Adrenal gland (tissue), 12 donors: ENCODE data around the gene SSR2. TPM values are rescaled to one million over a fixed set of nuclear protein-coding genes. Genes with fewer than 3 reads are reported as not detected.
A peak's percentile ranks its signal among the peaks of the same experiment; 100 is the strongest.

Source experiments
- DNase-seq, 7 donors: peaks; one replicate each; pipeline ENCODE4 v3.0.0-alpha.2; 2019 to 2020
- H3K27ac ChIP-seq, 5 donors: fragments of 200-600 bp; sonication (generic) in 4 of 5; 1 replicate in 3 of 5; 2 replicates in 2 of 5; pipeline versions ENCODE4 v1.5.1 to v1.8.0; 2016 to 2020; ENCODE audit warnings: mild to moderate bottlenecking in 1 of 5
- H3K27me3 ChIP-seq: fragments of 200-600 bp; 2 replicates; pipeline ENCODE4 v1.8.0; 2021
- H3K36me3 ChIP-seq, 2 donors: fragments of 200-600 bp; replicated peaks in 1 of 2; 1 replicate in 1 of 2; 2 replicates in 1 of 2; pipeline versions ENCODE4 v1.5.1 to v1.8.0; 2018 to 2022
- H3K4me1 ChIP-seq, 2 donors: fragments of 200-600 bp; replicated peaks in 1 of 2; 1 replicate in 1 of 2; 2 replicates in 1 of 2; pipeline versions ENCODE4 v1.5.1 to v1.8.0; 2018 to 2021
- H3K4me3 ChIP-seq, 4 donors: fragments of 200-600 bp; sonication (generic) in 3 of 4; one replicate each; pipeline ENCODE4 v1.5.1; 2016 to 2018
- H3K9me3 ChIP-seq, 3 donors: fragments of 200-600 bp; sonication (generic) in 1 of 3; replicated peaks in 1 of 3; 1 replicate in 2 of 3; 2 replicates in 1 of 3; pipeline versions ENCODE4 v1.5.1 to v1.8.0; 2016 to 2021
- CTCF ChIP-seq, 6 experiments: fragments of 450-650 bp in 4 of 6; fragments of 200-600 bp in 2 of 6; sonication (generic) in 1 of 6; IDR thresholded peaks; 1 replicate in 5 of 6; 2 replicates in 1 of 6; pipeline versions ENCODE4 v1.5.1 to v1.8.0; 2016 to 2021; ENCODE audit warnings: antibody characterized with exemption in 6 of 6, mild to moderate bottlenecking in 2 of 6, moderate library complexity in 1 of 6
- POLR2A ChIP-seq, 2 donors: fragments of 450-650 bp; IDR thresholded peaks; one replicate each; pipeline ENCODE4 v1.6.1; 2017; ENCODE audit warnings: antibody characterized with exemption in 2 of 2, mild to moderate bottlenecking in 2 of 2, moderate library complexity in 1 of 2
- WGBS, 4 donors: extraction: QIAGEN DNeasy Blood & Tissue Kit in 2 of 4; methylation state at CpG; one replicate each; pipeline versions ENCODE4 v1.1.5 to v1.1.7; 2013 to 2017; 5-methylcytosine and 5-hydroxymethylcytosine counted together
- intact Hi-C, 2 donors: fragments of 100-400 bp; cut with DNase I; formaldehyde crosslinking; loops; one replicate each; pipeline versions ENCODE4 v1.14.1 to v1.15.0; 2022 to 2023
- polyA plus RNA-seq, 3 donors: library from polyadenylated mRNA; stranded (reverse); fragments of 200-250 nt in 2 of 3; fragments of 350-450 nt in 1 of 3; fragmentation: Illumina TruSeq in 1 of 3; extraction: RNeasy Lipid Tissue Mini Kit (QIAGEN cat#74804) in 1 of 3; gene quantifications; one replicate each; pipeline ENCODE4 v1.2.3, GENCODE V29; 2013 to 2014
- total RNA-seq, 9 donors: library from RNA; depleted of rRNA in 4 of 9; stranded (reverse); fragments of >200 nt in 4 of 9; fragments of 120-200 nt in 1 of 9; fragmentation: NEBNext Ultra II Directional in 1 of 9; extraction: Animal tissue kit (Norgen Biotek cat#: 25700) in 1 of 9; gene quantifications; one replicate each; pipeline versions ENCODE4 v1.1.0 to v1.2.4, GENCODE V29; 2013 to 2023
- donor health status: healthy with polysubstance abuse.
- donor health status: Bipolar disorder and iron deficiency.
- donor health status: DM: yes; HTN: yes; CAD: no.
- donor health status: DM: no; HTN: no; CAD: no.
- donor health status: DM: no; HTN: no; CAD: no.
- donor health status: DM: yes; HTN: yes; CAD: no.

SSR2 gene
- total and polyA plus RNA-seq, 12 donors = 164 to 724 (median 354) TPM

GRCh38 chr1:156019946-156020292 is 832 bp downstream of the SSR2 start:
- H3K36me3 ChIP-seq = peaks cover 0 to 37% of the 10 kb centered on the region in 2 donors
- peaks cover 16 to 28% of the 10 kb centered on the region in 2 donors for H3K4me1 ChIP-seq
- TF ChIP-seq POLR2A (IDR thresholded peaks at IDR 0.05) (no peak), CTCF (IDR thresholded peaks at IDR 0.05) (no peak)
- H3K27ac ChIP-seq = peak overlapping the region; percentile 35 to 91 (median 88)
- intact Hi-C loops = no loop called here
- WGBS, 4 donors = 26 to 42% (median 31%) methylated on average over 8 of the region's 8 CpGs
- peak overlapping the region in 2 of 4 donors; percentile 60 to 89 for H3K4me3 ChIP-seq
- DNase-seq = peak in 1 of 7 donors; percentile 35
- H3K9me3 ChIP-seq = no peaks in the 10 kb centered on the region
- H3K27me3 ChIP-seq = no peaks in the 10 kb centered on the region

DNA sequence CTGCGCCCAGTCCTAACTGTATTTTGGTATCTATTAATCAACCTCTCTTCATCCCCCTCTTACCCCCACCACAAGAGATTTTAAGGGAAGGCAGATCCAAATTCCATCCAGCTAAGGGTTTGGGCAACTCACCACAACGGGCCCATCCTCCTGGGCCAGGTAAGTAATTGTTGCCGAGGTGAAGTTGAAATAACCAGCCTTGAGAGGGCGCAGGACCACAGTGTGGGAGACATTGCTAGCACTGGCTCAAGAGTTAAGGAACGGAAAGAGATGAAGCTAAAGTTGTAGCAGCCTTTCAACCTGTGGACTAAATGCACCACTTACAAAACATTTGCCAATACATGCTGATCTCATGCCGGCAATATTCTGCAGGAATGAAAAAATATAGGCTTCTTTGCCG is 5.9 kb downstream of the SSR2 start:
- Histone ChIP-seq H3K36me3 (peaks cover 0 to 87% of the 10 kb centered on the region in 2 donors), H3K4me3 (no peak overlapping the region), H3K27me3 (no peaks in the 10 kb centered on the region), H3K27ac (no peak overlapping the region), H3K9me3 (no peaks in the 10 kb centered on the region), H3K4me1 (peaks cover 13 to 20% of the 10 kb centered on the region in 2 donors)
- DNase-seq = no peak
- intact Hi-C loops = loop anchor here in 1 of 2 donors (5.0 kb wide), 1 partner anchor 42 kb away; no protein-coding TSS in a partner anchor
- WGBS, 4 donors = 89 to 95% (median 91%) methylated on average over 7 of the region's 7 CpGs
- no peak for TF ChIP-seq CTCF (IDR thresholded peaks at IDR 0.05)
- no peak for TF ChIP-seq POLR2A (IDR thresholded peaks at IDR 0.05)

DNA sequence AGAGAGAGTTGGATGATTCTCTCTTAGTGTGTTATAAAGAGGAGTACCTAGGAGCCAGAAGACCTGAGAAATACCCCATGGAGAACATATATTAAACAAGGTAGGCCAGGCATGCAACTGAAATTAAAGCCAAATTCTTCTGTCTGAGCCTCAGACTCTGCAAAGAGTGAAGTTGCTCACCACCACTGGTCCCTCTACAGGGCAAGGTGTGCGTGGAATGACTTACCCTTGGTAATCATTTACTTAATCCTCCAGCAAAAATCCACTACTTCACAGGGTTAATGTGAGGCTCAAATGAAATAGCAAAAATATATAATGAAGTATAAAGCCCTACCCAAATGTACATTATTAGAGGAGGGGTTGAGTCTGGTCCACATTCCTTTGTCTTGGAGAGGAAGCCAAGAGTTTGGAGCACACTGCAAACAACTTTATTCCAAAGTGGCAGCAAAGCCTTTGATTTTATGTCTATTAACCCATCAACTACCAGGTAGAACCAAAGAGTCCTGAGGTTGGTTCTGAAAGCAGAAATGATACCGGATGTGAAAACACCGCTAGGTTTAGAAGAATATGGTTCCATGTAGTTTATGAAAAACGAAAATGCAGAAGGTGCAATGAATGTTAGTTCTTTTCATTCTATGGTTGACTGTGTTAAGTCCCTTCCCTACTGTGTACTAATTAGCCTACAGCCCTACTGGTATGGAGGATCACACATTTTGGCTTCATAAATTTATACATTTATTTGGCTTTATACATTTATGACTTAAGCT is 8.5 kb downstream of the SSR2 start:
- Histone ChIP-seq H3K9me3 (no peaks in the 10 kb centered on the region), H3K4me1 (peaks cover 0 to 5% of the 10 kb centered on the region in 2 donors), H3K27ac (no peak overlapping the region), H3K27me3 (no peaks in the 10 kb centered on the region), H3K36me3 (peaks cover 0 to 88% of the 10 kb centered on the region in 2 donors), H3K4me3 (no peak overlapping the region)
- intact Hi-C loops = loop anchor here in 1 of 2 donors (5.0 kb wide), 1 partner anchor 45 kb away; no protein-coding TSS in a partner anchor
- WGBS, 4 donors = 84 to 92% (median 88%) methylated on average over 4 of the region's 4 CpGs
- TF ChIP-seq CTCF (IDR thresholded peaks at IDR 0.05) (no peak), POLR2A (IDR thresholded peaks at IDR 0.05) (no peak)
- DNase-seq = no peak

DNA sequence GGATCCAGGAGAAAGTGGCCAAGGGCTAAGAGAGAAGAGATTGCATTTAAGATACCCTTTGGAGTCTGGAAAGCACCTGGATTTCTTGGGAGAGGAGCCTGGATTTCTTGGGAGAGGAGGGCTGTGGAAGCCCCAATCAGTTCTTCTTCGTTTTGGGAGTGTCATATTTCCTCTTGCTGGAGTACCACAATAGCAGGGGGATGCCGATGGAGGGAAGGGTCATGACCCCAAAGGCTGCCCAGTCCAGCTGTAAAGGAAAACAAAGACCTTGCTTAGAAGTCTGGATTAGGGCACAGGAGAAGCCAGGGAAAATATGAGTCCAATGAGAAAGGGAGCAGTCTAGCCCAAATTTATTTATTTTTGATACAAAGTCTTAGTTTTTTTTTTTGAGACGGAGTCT is 11.3 kb downstream of the SSR2 start:
- Histone ChIP-seq H3K27ac (no peak overlapping the region), H3K27me3 (no peaks in the 10 kb centered on the region), H3K4me1 (peaks cover 0 to 5% of the 10 kb centered on the region in 2 donors), H3K4me3 (no peak overlapping the region), H3K9me3 (no peaks in the 10 kb centered on the region), H3K36me3 (peaks cover 0 to 62% of the 10 kb centered on the region in 2 donors)
- WGBS, 4 donors = 53 to 71% (median 56%) methylated on average over 3 of the region's 3 CpGs
- intact Hi-C loops = loop anchor here in 1 of 2 donors (10.0 kb wide), 1 partner anchor 55 kb away; the partner anchor contains the start of gene RAB25
- no peak for TF ChIP-seq CTCF (IDR thresholded peaks at IDR 0.05)
- no peak for TF ChIP-seq POLR2A (IDR thresholded peaks at IDR 0.05)
- DNase-seq = no peak
